GM12878 (cell line): Measurements from ENCODE around the gene LETMD1. TPM values are rescaled to one million over a fixed set of nuclear protein-coding genes. Genes with fewer than 3 reads are reported as not detected.

Experiments used
- ATAC-seq: fragments of 200-7000 bp; cut with Tn5 transposase; 3 replicates; pipeline ENCODE4 v1.9.1; 2020; ENCODE audit warnings: mild to moderate bottlenecking, moderate library complexity
- BruUV-seq: library from RNA; stranded (reverse); fragments of 400-500 nt; replicated peaks from 2 replicates; lab custom pipeline; 2021; lab: Mats Ljungman, UMichigan
- CTCF ChIA-PET: fragments of 300-600 bp; sonication (Branson Sonifier 250); formaldehyde crosslinking; extraction: SDS; loops from one replicate; lab custom pipeline; 2021; ENCODE audit warnings: inconsistent platforms; lab: Yijun Ruan, JAX
- POLR2A ChIA-PET: fragments of 350-600 bp; formaldehyde crosslinking; extraction: SDS; loops from one replicate; lab custom pipeline; 2021; ENCODE audit warnings: inconsistent platforms; lab: Charles Lee
- RAD21 ChIA-PET: fragments of 300-600 bp; sonication (Branson Sonifier 250); formaldehyde crosslinking; loops from one replicate; lab custom pipeline; 2023; ENCODE audit warnings: antibody characterized with exemption; ENCODE audit not compliant: unreplicated experiment; lab: Charles Lee
- SMC1A ChIA-PET: fragments of 300-600 bp; sonication (Branson Sonifier 250); formaldehyde crosslinking; loops from one replicate; lab custom pipeline; 2023; ENCODE audit not compliant: unreplicated experiment, uncharacterized antibody; lab: Charles Lee
- DNase-seq: peaks from one replicate; pipeline ENCODE4 v3.0.0-alpha.2; 2011; ENCODE audit warnings: low read depth, low spot score
- FAIRE-seq: peaks from 3 replicates; lab custom pipeline; 2011; peaks lifted over from hg19 to GRCh38; lab: Jason Lieb, UNC
- H2AFZ ChIP-seq: 2 replicates; pipeline ENCODE4 v1.6.0; 2011; ENCODE audit warnings: low read depth, low read length, control low read depth; ENCODE audit not compliant: control insufficient read depth
- H3K27ac ChIP-seq: 2 replicates; pipeline ENCODE4 v1.5.1; 2011; ENCODE audit warnings: control low read depth; ENCODE audit not compliant: control insufficient read depth, insufficient read depth
- H3K27me3 ChIP-seq, 2 experiments: replicated peaks in 1 of 2; 2 replicates each; pipeline versions ENCODE4 v1.6.0 to v1.6.1; 2011; ENCODE audit warnings: low read length in 1 of 2; ENCODE audit not compliant: control insufficient read depth in 2 of 2, insufficient read depth in 2 of 2
- H3K36me3 ChIP-seq, 2 experiments: 2 replicates each; pipeline ENCODE4 v1.5.1; 2011; ENCODE audit warnings: low read length in 1 of 2; ENCODE audit not compliant: control insufficient read depth in 2 of 2, insufficient read depth in 2 of 2
- H3K4me1 ChIP-seq: 2 replicates; pipeline ENCODE4 v1.6.1; 2011; ENCODE audit warnings: mild to moderate bottlenecking, low read length, moderate library complexity, mixed read lengths; ENCODE audit not compliant: control insufficient read depth, insufficient read depth
- H3K4me2 ChIP-seq: 2 replicates; pipeline ENCODE4 v1.6.0; 2011; ENCODE audit warnings: control low read depth; ENCODE audit not compliant: control insufficient read depth, insufficient read depth
- H3K4me3 ChIP-seq: fragments of 200-600 bp; sonication (generic); 2 replicates; pipeline ENCODE4 v1.5.1; 2016
- H3K79me2 ChIP-seq: 2 replicates; pipeline ENCODE4 v1.6.0; 2011; ENCODE audit warnings: low read length; ENCODE audit not compliant: control insufficient read depth, insufficient read depth
- H3K9ac ChIP-seq: 2 replicates; pipeline ENCODE4 v1.8.0; 2011; ENCODE audit warnings: low read length, control low read depth, mixed read lengths; ENCODE audit not compliant: control insufficient read depth, insufficient read depth
- H3K9me3 ChIP-seq: replicated peaks from 3 replicates; pipeline ENCODE4 v1.5.1; 2011; ENCODE audit warnings: mild to moderate bottlenecking, low read length; ENCODE audit not compliant: control insufficient read depth, insufficient read depth
- H4K20me1 ChIP-seq: 2 replicates; pipeline ENCODE4 v1.6.0; 2011; ENCODE audit not compliant: control insufficient read depth, insufficient read depth
- BCL11A ChIP-seq: IDR thresholded peaks from 2 replicates; pipeline ENCODE4 v1.6.1; 2011; ENCODE audit warnings: low read depth, low read length
- CEBPB ChIP-seq, 2 experiments: fragments of 150-350 bp in 1 of 2; IDR thresholded peaks; 2 replicates each; pipeline ENCODE4 v1.6.1; 2012 to 2014; ENCODE audit warnings: low read depth in 2 of 2, low read length in 2 of 2, borderline replicate concordance in 1 of 2, inconsistent platforms in 1 of 2
- HDAC6 ChIP-seq: fragments of 200-600 bp; sonication (generic); IDR thresholded peaks from one replicate; pipeline ENCODE4 v1.8.0; 2017; ENCODE audit warnings: antibody characterized with exemption; ENCODE audit not compliant: unreplicated experiment
- MYB ChIP-seq: fragments of 150-350 bp; IDR thresholded peaks from 2 replicates; pipeline ENCODE4 v1.6.1; 2014; ENCODE audit warnings: mild to moderate bottlenecking, low read depth, low read length, borderline replicate concordance
- NFIC ChIP-seq: IDR thresholded peaks from 2 replicates; pipeline ENCODE4 v1.6.1; 2012; ENCODE audit warnings: low read depth, mild to moderate bottlenecking, inconsistent platforms, low read length, moderate library complexity
- RELA ChIP-seq: fragments of 450-650 bp; IDR thresholded peaks from 2 replicates; pipeline ENCODE4 v1.8.0; 2014; ENCODE audit warnings: borderline replicate concordance; ENCODE audit not compliant: partially characterized antibody
- RUNX3 ChIP-seq: IDR thresholded peaks from 2 replicates; pipeline ENCODE4 v1.6.1; 2012; ENCODE audit warnings: low read length, inconsistent platforms
- SMAD5 ChIP-seq: IDR thresholded peaks from 2 replicates; pipeline ENCODE4 v1.6.1; 2016; ENCODE audit warnings: antibody characterized with exemption, low read depth
- STAT1 ChIP-seq: fragments of 450-650 bp; conservative IDR thresholded peaks from 2 replicates; pipeline ENCODE4 v1.6.1; 2014; ENCODE audit warnings: antibody characterized with exemption, mild to moderate bottlenecking
- ZBED1 ChIP-seq: IDR thresholded peaks from 2 replicates; pipeline ENCODE4 v1.6.1; 2016; ENCODE audit warnings: borderline replicate concordance
- ZNF274 ChIP-seq: IDR thresholded peaks from one replicate; pipeline ENCODE4 v1.8.0; 2011; ENCODE audit not compliant: insufficient read length, insufficient read depth
- ZNF384 ChIP-seq: IDR thresholded peaks from 2 replicates; pipeline ENCODE4 v1.6.1; 2012; ENCODE audit warnings: low read depth, mild to moderate bottlenecking, low read length, improper control_type of control experiment, borderline replicate concordance
- WGBS: methylation state at CpG from one replicate; pipeline ENCODE4 v1.1.6; 2016; ENCODE audit warnings: low lambda C conversion rate; ENCODE audit not compliant: insufficient replicate concordance, insufficient coverage; ENCODE audit errors: missing lambda C conversion rate; 5-methylcytosine and 5-hydroxymethylcytosine counted together
- in situ Hi-C: fragments of 300-500 bp; cut with MboI; formaldehyde crosslinking; loops from 9 replicates; pipeline ENCODE4 v1.14.3; 2018; ENCODE audit warnings: mixed read lengths
- intact Hi-C: fragments of 100-400 bp; cut with micrococcal nuclease; formaldehyde crosslinking; loops from one replicate; pipeline ENCODE4 v1.14.2; 2022; ENCODE audit not compliant: unreplicated experiment
- polyA plus RNA-seq, 11 experiments: library from polyadenylated mRNA; depleted of rRNA in 4 of 11; unstranded in 6 of 11; stranded (reverse) in 5 of 11; fragments of >200 nt; fragmentation: Nextera tagmentation in 4 of 11; fragmentation: Illumina TruSeq in 1 of 11; extraction: Ambion mirVana in 4 of 11; extraction: Trizol in 1 of 11; gene quantifications; 1 replicate in 1 of 11; 2 replicates in 10 of 11; pipeline versions ENCODE4 v1.2.1 to v1.2.3, GENCODE V29; 2011 to 2016; ENCODE audit warnings: inconsistent platforms in 2 of 11, missing spikeins in 2 of 11, low read depth in 1 of 11
- total RNA-seq, 4 experiments: library from RNA; depleted of rRNA in 3 of 4; stranded (reverse); fragments of >200 nt in 3 of 4; fragmentation: Illumina TruSeq in 1 of 4; extraction: Trizol in 1 of 4; gene quantifications; 2 replicates each; pipeline versions ENCODE4 v1.2.1 to v1.2.3, GENCODE V29; 2013 to 2021
- TF ChIP-seq, protein P1 (sequence below): fragments of 150-350 bp; IDR thresholded peaks from 2 replicates; pipeline ENCODE4 v1.6.1; 2016; ENCODE audit warnings: low read depth, low read length
- TF ChIP-seq, protein P2 (sequence below): IDR thresholded peaks from 2 replicates; pipeline ENCODE4 v1.6.1; 2011; ENCODE audit warnings: low read depth, low read length, improper control_type of control experiment, borderline replicate concordance

Gene LETMD1
- total and polyA plus RNA-seq, 10 of the 15 experiments (the other 5 are each of a cell fraction or from before 2014, with no cell fraction given): 30.3 to 116 (median 51.5) TPM

DNA sequence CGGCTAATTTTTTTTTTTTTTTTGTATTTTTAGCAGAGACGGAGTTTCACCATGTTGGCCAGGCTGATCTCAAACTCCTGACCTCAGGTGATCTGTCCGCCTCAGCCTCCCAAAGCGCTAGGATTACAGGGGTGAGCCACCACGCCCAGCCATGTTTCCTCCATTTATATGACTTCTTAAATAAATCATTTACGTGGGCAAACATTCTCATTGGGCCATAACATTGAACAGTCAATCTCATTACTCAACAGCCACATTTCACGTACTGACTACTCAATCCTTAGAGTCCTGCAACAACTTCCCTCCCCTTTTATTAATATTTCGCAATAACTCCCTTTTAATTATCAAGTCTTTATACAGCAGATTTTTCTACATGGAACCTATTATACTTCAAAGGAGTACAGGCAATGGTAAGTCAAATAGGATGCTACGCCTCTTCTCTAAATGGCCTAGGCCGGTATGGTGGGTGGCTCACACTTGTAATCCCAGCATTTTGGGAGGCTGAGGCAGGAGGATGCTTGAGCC is 42.6 kb downstream of the LETMD1 start:
- in situ Hi-C loops: no loop called here
- 92% methylated on average over 9 of the region's 10 CpGs for WGBS
- no peak for ATAC-seq
- ChIA-PET CTCF (no interaction called here), SMC1A (interaction anchor here (0.9 kb wide), 1 partner anchor 85 kb away, joined by 3 read pairs; no protein-coding TSS in a partner anchor), POLR2A (no interaction called here), RAD21 (no interaction called here)
- no peak overlapping the region for H3K9ac ChIP-seq
- TF ChIP-seq RUNX3 (no peak), ZBED1 (no peak), BCL11A (no peak), MYB (no peak), ZNF274 (no peak), CEBPB (IDR thresholded peaks at IDR 0.05; ENCODE audit: borderline replicate concordance in 1 of 2, low read depth in 2 of 2, low read length in 2 of 2) (no peak), SMAD5 (no peak), HDAC6 (no peak), ZNF384 (no peak), NFIC (no peak), RELA (no peak), STAT1 (no peak)
- TF ChIP-seq, protein P1, sequence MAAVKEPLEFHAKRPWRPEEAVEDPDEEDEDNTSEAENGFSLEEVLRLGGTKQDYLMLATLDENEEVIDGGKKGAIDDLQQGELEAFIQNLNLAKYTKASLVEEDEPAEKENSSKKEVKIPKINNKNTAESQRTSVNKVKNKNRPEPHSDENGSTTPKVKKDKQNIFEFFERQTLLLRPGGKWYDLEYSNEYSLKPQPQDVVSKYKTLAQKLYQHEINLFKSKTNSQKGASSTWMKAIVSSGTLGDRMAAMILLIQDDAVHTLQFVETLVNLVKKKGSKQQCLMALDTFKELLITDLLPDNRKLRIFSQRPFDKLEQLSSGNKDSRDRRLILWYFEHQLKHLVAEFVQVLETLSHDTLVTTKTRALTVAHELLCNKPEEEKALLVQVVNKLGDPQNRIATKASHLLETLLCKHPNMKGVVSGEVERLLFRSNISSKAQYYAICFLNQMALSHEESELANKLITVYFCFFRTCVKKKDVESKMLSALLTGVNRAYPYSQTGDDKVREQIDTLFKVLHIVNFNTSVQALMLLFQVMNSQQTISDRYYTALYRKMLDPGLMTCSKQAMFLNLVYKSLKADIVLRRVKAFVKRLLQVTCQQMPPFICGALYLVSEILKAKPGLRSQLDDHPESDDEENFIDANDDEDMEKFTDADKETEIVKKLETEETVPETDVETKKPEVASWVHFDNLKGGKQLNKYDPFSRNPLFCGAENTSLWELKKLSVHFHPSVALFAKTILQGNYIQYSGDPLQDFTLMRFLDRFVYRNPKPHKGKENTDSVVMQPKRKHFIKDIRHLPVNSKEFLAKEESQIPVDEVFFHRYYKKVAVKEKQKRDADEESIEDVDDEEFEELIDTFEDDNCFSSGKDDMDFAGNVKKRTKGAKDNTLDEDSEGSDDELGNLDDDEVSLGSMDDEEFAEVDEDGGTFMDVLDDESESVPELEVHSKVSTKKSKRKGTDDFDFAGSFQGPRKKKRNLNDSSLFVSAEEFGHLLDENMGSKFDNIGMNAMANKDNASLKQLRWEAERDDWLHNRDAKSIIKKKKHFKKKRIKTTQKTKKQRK: no peak
- TF ChIP-seq, protein P2, sequence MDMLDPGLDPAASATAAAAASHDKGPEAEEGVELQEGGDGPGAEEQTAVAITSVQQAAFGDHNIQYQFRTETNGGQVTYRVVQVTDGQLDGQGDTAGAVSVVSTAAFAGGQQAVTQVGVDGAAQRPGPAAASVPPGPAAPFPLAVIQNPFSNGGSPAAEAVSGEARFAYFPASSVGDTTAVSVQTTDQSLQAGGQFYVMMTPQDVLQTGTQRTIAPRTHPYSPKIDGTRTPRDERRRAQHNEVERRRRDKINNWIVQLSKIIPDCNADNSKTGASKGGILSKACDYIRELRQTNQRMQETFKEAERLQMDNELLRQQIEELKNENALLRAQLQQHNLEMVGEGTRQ: no peak
- peaks cover 9% of the 10 kb centered on the region; the same call in 1 of the 2 replicates for H3K4me1 ChIP-seq
- no peaks in the 10 kb centered on the region for H4K20me1 ChIP-seq
- no peaks in the 10 kb centered on the region for H3K27me3 ChIP-seq
- no peaks in the 10 kb centered on the region for H3K79me2 ChIP-seq
- no peak for FAIRE-seq
- BruUV-seq: no TSS peak
- peaks cover 1 to 9% of the 10 kb centered on the region in 2 experiments; a peak in 3 of 4 replicates for H3K36me3 ChIP-seq
- H3K27ac ChIP-seq: no peak overlapping the region
- no peaks in the 10 kb centered on the region for H3K9me3 ChIP-seq
- intact Hi-C loops: no loop called here
- H3K4me3 ChIP-seq: no peak overlapping the region
- no peak for DNase-seq
- H2AFZ ChIP-seq: no peak overlapping the region
- no peak overlapping the region for H3K4me2 ChIP-seq
